Measurements from ENCODE around the gene TLL1.

TLL1 gene

GRCh38 chr4:165894159-165894558 is 21.1 kb downstream of the TLL1 start:
- DNase-seq (ENCODE audit: low read depth, low spot score), result no peak

GRCh38 chr4:165905405-165906027 is 32.5 kb downstream of the TLL1 start:
- no peak for DNase-seq (ENCODE audit: low read depth, low spot score)

DNA sequence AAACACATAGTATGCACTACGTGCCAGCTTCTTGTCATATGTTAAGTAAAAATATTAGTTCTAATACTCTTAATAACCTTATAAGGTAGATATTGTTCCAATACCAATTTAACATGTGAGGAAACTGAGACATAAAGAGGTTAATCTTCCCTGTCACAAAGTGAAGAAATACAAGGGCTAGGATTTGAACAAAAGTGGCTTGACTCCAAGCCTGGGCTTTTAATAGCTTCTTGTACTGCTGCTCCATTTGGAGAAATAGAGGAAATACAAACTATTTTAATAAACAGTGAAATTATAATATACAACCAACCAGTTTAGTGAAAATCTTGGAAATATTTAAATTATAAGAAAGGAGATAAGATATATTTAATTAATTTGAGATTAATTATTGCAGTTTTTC is 33.2 kb downstream of the TLL1 start:
- DNase-seq (ENCODE audit: low read depth, low spot score), result no peak

DNA sequence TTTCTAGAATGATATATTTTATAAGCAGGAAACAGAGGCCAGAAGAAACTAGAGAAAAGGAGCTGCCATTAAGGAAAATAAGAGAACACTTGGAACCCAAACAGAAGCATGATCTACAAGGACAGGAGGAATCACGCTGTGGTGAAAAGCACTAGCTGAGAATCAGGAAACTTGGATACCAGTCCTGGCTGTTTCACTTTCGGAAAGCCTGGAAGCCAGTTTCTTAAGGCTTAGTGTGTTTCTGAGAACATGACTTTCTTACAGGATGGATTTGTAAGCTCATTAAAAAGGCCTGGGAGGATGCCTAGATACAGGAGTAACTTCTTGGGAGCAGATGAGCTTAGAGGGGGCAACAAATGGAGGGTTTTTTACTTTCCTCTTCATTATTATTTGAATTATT is 36.9 kb downstream of the TLL1 start:
- DNase-seq (ENCODE audit: low read depth, low spot score), result no peak

DNA sequence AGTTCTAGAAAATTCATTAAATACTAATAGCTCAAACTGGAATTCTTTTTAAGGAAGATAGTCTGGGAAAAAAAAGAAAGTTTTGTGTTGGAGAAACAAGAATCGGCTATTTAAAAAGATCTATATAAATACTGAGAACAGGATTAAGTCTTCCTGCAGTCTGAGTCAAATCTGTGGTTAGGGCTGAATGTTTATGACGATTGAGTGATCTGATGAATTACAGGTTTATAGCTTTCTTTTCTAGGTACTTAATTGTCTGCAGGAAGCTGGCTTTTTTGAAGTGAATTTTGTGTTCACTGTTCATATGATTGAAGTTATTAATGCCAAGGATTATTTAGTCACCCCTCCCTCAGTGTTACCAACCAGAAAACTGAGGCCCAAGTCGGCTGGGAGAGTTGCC is 42.2 kb downstream of the TLL1 start:
- no peak for DNase-seq (ENCODE audit: low read depth, low spot score)

GRCh38 chr4:165921546-165921945 is 48.5 kb downstream of the TLL1 start:
- no peak for DNase-seq (ENCODE audit: low read depth, low spot score)

DNA sequence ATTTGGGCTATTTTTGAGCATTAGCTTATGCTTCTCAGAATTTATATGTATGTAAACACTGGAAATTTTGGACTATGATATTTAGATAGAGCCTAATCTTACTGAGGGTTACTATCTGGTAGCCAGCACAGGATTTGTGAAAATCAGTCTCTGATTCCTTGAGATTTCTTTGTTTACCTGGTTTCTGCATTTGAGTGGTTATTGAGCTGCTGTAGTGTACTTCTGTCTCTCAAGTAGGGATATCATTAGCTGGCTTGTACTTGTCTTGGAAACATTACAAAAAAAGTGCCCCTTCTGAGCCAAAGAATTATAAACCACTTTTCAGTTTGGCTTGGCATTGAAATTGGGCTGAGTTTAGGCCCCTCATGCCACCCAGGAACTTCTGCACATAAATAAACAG is 49.7 kb downstream of the TLL1 start:
- no peak for DNase-seq (ENCODE audit: low read depth, low spot score)

GRCh38 chr4:165926307-165926706 is 53.3 kb downstream of the TLL1 start:
- DNase-seq (ENCODE audit: low read depth, low spot score), result no peak

DNA sequence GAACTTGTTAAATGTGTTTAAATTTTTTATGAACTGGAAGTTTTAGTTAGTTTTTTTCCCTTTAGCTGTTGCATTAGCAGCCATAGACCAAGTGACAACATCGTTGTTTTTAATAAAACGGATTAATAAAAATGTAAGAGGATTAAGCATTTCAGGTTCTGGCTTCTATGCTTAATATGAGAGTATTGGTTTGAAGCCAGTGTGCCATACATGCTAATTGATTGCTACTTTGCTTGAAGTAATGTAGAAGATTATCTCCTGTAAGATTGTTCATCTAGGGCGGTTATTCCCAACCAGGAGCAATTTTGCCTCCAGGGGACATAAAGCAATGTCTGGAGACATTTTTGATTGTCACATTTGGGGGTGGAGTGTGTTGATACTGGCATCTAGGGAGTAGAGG is 54.3 kb downstream of the TLL1 start:
- no peak for DNase-seq (ENCODE audit: low read depth, low spot score)

- DNase-seq (ENCODE audit: low read depth, low spot score), result no peak
Measured at GRCh38 chr4:165927815-165928214, 54.8 kb downstream of the TLL1 start.

- DNase-seq (ENCODE audit: low read depth, low spot score), result no peak
Measured at GRCh38 chr4:165928601-165929000, 55.6 kb downstream of the TLL1 start.

DNA sequence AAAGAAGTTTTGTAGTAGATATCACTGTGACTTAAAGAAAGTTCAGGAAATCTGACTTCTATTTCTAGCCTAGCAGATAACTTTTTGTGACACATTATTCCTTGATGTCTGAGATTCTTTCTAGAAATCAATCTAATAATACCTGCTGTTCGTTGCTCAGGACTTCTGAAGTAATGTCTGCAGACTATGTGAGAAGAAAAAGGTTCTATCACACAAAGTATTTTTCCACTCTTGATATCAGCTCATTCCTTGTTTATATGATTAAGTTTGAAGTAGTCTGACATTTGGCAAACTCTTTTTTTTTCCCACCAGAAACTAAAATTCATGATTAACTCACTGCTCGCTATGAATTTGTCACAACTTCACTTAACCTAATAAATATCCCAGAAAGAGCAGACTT is 56.6 kb downstream of the TLL1 start:
- no peak for DNase-seq (ENCODE audit: low read depth, low spot score)

GRCh38 chr4:165931741-165932140 is 58.7 kb downstream of the TLL1 start:
- DNase-seq (ENCODE audit: low read depth, low spot score), result no peak

DNA sequence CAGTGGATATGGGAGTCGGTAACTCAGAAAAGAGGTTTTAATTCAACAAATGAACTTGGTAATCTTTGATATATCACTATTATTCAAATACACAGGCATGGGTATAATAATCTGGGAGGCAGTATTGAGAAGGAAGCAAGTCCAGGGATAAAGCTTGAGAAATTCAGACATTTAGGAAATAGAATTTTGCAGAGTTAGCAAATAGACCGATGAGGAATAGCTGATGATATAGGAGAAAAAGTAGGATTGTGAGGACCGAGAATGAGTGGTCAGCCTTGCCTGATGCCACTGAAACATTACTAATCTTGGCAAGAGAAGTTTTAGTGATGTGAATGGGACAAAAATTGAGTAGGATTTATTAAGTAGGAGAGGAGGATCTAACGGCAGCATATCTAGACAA is 71.9 kb downstream of the TLL1 start:
- DNase-seq (ENCODE audit: low read depth, low spot score), result no peak

DNA sequence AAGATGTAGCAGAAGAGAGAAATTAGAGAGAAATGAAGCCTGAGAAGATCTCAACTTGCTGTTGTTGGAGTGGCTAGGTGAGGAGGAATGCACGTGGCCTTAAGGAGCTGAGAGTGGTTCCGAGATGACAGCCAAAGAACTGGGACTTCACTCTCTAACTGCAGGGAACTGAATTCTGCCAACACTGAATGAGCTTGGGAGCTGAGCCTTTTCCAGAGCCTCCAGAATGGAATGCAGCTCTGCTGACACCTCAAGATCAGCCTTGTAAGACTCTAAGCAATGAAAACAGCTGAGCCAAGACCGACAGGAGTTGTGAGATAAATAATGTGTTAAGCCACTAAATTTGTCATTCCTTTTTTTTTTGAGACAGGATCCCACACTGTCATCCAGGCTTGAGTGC is 73.0 kb downstream of the TLL1 start:
- DNase-seq (ENCODE audit: low read depth, low spot score), result no peak

DNA sequence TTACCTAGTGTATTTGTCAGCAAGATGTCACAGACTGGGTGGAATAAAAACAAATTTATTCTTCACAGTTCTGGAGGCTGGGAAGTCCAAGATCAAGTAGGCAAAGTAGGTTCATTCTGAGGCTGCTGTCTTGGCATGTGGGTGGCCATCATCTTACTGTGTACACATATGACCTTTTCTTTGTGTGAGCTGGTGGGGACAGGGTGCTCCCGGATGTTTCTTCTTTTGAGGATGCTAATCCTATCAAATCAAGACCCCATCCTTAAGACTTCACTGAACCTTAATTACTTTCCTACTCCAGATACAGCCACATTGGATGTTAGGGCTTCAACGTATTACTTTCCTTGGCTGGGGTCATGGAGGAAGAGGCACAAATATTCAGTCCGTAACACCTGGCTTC is 74.0 kb downstream of the TLL1 start:
- no peak for DNase-seq (ENCODE audit: low read depth, low spot score)

DNA sequence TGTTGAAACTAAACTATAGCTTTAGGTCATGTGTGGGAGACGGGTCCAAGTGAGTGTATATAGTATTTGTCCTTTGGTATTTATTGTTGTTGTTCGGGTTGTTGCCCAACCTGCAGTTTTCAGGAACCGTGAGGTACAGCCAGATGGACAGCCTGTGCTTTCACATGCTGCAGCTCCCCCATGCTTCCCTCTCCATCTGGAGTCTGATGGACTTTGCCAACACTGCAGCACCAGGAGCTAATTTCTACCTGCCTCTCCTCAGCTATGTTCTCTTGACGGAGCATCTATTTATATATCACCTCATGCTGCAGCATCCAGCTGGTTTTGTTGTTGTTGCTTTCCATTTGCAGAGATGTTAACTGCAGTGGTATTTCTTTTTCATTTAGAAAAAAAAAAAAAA is 80.1 kb downstream of the TLL1 start:
- DNase-seq (ENCODE audit: low read depth, low spot score), result no peak

GRCh38 chr4:165963621-165964020 is 90.6 kb downstream of the TLL1 start:
- no peak for DNase-seq (ENCODE audit: low read depth, low spot score)

- no peak for DNase-seq (ENCODE audit: low read depth, low spot score)
Measured at GRCh38 chr4:165964591-165964990, 91.6 kb downstream of the TLL1 start.

- DNase-seq (ENCODE audit: low read depth, low spot score), result no peak
Measured at GRCh38 chr4:165965503-165965902, 92.5 kb downstream of the TLL1 start.

DNA sequence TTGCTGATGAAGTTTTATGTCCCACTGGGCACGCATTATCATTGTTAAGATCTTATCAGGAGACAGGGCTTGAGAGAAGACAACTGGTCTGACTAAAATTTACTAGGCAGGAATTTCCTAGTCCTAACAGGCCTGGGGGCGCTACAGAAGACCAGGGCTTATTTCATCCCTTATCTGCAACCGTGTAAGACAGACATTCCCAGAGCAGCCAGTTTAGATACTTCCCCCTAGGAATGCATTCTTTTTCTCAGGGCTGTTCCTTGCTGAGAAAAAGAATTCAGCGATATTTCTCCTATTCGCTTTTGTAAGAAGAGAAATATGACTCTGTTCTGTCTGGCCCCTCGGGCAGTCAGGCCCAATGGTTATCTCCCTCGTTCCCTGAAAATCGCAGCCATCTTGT is 93.8 kb downstream of the TLL1 start:
- no peak for DNase-seq (ENCODE audit: low read depth, low spot score)

DNA sequence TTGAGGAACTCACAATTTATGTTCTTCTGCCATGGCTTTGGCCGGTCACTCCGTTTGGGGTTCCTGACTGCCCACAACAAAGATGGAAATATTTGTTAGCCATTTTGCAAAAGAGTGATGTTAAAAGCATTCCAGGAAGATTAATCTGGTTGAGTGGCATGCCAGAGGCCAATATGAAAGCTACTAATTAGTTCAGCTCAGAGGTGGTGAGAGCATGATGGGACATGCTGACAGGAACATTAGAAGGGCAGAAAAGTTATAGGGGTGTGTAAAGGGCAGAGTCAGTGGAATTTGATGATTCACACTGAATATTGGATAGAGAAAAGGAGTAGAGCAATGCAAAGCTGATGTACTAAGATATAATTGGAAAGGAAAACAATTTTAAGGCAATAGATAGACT is 94.4 kb downstream of the TLL1 start:
- no peak for DNase-seq (ENCODE audit: low read depth, low spot score)

DNA sequence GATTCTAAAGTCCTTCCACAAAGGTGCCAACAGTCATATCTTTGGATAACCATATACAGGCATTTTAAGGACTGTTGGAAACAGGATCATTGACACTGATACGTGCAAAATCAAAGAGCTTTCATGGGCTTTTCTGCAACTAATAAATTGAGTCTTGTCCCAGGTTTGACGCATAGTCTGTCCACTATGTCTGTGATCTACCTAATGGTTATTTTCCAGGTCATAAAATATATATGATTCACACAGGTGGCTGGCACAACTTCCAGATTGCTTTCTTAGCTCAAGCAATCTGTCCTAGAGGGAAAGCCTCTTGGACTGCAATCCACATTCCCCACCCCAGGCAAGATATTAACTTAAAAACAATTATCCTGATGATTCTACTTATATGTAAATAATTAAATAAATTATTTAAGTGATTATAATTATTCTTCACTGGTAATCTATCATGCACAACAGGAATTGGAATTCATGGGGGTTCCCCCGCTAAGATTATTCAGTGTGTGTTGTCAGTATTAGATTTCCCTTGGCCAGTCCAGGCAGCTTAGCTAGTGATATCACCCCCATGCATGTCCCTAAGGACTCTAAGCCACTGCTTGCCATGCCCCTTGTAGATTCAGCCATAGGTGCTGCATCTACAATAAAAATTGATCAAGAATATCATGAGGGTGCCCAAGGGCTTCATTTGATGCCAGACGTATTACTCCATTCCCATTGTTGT is 97.8 kb downstream of the TLL1 start:
- DNase-seq (ENCODE audit: low read depth, low spot score), result no peak

GRCh38 chr4:165971446-165971845 is 98.4 kb downstream of the TLL1 start:
- DNase-seq (ENCODE audit: low read depth, low spot score), result no peak
